COR-L47 (cell line): ENCODE data around the gene CCDC38.
A peak's percentile ranks its signal among the peaks of the same experiment; 100 is the strongest.
"Not testable (repeated sequence)": the region's sequence is repeated elsewhere in the genome, so short reads cannot be mapped to it uniquely, and the experiment has no call there.

Experiments
- DNase-seq: peaks from one replicate; lab custom pipeline; 2025; lab: John Stamatoyannopoulos, UW

Gene CCDC38

GRCh38 chr12:95882080-95882479 lies 60.3 kb downstream of the CCDC38 start:
- DNase-seq: no peak

DNA sequence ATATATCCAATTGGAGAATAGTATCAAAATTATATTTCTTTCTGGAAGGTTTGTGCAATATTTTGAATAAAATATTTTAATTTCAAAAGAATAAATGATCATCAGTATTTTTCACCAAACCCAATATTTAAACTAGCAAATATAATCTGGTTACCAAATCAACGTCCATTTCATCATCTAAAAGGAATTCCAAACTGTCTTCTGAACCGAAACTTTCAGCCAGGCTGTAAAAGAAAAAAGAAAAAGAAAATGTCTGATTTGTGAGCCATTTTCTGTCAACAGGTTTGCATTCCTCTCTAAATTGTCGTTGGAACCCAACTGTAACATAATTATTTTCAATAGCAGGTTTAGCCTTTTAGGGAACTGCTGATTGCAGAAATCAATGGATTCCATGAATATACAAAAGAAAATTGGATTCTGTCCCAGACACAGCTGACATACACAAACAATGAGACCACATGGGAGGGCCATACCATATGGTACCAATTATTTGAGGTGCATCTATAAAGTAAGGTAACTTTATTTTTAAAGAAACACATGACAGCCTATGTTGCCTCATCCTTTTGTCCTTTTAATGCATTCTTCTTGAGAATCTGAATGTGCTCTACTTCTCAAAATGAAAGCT lies 61.0 kb downstream of the CCDC38 start:
- DNase-seq: peak; percentile 88

DNA sequence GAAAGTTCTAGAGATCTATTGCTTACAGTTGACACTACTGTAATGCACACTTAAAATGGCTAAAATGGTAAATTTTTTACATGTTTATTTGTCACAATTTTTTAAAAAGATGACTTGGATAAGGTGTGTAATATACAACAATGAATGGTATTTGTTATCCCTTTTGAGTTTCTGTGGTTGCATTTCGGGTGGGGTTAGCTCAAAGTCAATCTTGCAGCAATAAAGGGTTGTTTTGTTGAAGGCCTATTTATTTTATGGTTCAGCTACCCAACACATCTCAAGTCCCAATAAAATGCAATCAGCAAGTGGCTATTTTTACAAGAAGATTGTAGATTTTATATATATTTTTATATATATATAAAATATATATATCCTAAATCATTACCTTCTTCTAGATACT lies 61.5 kb downstream of the CCDC38 start:
- DNase-seq: no peak

GRCh38 chr12:95877622-95878021 lies 64.8 kb downstream of the CCDC38 start:
- DNase-seq: no peak

DNA sequence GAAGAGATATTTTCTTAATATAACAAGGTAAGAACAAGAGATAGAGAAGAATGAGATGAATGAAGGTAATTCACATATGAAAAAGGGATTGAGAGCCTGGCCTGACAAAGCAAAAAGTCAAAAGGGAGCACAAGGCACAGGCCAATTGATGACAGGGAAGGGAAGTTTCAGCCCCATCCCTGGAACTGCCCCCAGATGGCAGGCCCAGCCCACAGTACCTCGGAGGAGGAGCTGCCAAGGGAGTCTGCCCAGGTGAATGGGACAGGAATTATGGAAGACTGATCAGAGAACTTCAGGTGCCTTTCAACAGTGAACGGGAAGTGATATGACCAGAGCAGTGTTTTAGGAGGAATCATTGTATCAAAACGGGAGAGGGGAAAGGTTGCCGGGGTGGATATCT lies 68.0 kb downstream of the CCDC38 start:
- no peak for DNase-seq

DNA sequence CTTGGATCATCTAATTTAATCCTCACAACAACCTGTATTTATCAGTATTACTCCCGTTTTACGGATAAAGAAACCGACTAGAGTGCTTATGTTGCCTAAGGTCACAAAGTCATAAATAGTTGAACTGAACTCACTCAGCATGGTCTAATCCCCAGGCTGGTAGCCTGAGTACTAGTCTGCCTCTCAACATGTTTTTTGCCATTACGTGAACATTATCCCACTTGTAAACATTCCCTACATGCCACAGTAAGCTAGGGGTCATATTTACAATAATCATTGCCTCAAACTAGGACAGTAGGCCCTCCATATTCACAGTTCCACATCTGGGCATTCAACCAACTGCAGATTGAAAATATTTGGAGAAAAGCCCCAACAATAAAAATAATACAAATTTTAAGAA lies 71.5 kb downstream of the CCDC38 start:
- DNase-seq: no peak

- no peak for DNase-seq
These were observed 79.1 kb downstream of the CCDC38 start for GRCh38 chr12:95863337-95863736.

DNA sequence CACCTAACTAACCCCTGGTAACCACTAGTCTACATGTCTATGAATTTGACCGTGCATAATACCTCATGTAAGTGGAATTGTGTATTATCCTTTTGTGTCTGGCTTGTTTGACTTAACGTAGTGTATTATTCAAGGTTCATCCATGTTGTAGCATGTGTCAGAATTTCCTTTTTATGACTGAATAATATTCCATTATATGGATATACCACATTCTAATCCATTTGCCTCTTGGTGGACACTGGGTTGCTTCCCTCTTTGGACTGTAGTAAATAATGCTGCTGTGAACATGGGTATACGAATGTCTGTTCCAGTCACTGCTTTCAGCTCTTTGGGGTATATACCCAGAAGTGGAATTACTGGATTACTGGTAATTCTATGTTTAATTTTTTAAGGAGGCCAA lies 80.4 kb downstream of the CCDC38 start:
- no peak for DNase-seq

GRCh38 chr12:95859947-95860850 lies 82.2 kb downstream of the CCDC38 start:
- DNase-seq: no peak

DNA sequence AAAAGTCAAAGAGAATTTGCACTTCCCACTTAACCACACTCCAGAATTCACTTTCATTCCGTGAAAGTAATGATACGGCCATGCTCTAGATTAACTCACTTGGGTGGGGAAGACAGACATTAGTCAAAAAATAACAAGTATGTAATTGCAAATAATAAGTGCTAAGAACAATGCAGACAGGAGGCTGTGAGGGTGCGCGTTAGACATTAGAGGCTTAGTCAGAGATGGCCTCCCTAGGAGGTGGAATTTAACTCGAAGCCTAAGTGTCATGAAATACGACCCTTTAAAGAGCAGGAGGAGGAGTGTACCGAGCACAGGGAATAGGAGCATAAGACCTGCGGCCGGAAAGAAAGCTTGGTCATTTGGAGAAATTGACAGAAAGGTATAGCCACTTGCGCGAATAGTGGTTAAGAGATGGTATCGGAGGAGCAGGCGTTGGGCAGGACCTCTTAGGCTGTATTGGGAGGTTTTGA lies 83.0 kb downstream of the CCDC38 start:
- no peak for DNase-seq

- peak; percentile 97 for DNase-seq
These were observed 83.7 kb downstream of the CCDC38 start, which contains the start of gene SNRPF for GRCh38 chr12:95858451-95859343. SNRPF (plus strand) TSS chr12:95858952; CDS start chr12:95859074, 122 bp downstream.

GRCh38 chr12:95857799-95858198 lies 84.6 kb downstream of the CCDC38 start:
- no peak for DNase-seq

- no peak for DNase-seq
These were observed 85.3 kb downstream of the CCDC38 start for GRCh38 chr12:95857156-95857555.

DNA sequence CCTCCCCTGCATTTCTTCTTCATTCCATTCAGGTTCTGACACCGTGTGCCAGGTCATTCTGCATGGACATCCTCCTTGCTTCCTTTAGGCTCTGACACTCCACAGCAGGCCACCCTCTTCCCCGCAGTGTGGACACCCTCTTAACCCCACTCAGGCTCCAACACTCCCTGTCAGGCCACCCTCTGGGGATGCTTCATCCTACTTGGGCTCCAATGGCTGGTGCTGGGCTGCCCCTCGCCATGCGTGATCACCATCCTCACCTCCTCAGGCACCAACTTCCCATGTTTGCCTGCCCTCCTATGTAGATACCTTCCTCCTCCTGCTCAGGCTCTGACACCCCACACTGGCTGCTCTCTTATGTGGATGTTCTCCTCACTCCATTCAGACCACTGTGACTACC lies 90.3 kb downstream of the CCDC38 start:
- no peak for DNase-seq

DNA sequence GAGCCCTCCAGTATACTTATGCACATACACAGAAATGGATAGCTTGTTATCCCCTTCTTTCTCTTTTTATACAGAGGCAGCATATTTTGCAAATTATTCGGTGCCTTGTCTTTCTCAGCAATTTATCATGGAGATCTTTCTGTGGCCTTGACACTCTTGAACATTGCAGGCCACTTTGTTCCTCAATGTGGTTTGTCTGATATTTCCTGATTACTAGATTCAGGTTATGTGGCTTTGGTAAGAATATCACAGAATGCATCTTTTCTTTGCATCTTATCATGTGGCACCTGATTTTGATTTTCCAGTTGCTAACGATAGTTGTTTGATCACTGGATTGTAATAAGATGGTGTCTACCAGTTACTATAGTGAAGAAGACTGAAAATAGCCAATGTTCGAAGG lies 90.8 kb downstream of the CCDC38 start:
- no peak for DNase-seq

- peak; percentile 7 for DNase-seq
These were observed 93.6 kb downstream of the CCDC38 start for GRCh38 chr12:95848575-95849388.

DNA sequence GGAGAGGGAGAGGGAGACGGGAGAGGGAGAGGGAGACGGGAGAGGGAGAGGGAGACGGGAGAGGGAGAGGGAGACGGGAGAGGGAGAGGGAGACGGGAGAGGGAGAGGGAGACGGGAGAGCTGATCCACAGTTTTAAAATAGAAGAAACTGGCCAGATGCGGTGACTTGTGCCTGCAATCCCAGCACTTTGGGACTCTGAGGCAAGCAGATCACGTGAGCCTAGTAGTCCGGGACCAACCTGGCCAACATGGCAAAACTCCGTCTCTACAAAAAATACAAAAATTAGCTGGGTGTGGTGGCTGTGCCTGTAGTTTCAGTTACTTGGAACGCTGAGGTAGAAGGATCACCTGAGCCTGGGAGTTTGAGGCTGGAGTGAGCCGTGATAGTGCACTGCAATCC lies 100.0 kb downstream of the CCDC38 start:
- DNase-seq: not testable (repeated sequence)

DNA sequence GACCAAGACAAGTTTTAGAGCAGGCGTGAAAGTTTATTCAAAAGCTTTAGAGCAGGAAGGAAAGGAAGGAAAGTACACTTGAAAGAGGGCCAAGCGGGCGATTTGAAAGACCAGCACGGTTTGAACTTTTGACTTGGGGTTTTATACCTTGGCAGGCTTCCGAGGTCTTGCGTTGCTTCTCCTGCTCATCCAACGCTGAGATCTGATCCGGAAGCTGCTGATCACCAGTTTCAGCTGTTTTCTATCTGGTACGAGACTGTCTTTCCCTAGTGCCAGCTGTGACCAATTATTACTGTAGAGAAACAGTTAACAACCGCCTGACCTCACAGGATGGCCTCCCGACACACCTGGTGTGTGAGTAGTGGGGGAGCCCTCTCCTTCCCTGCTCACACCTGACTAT lies 104.3 kb downstream of the CCDC38 start:
- peak; percentile 50 for DNase-seq

DNA sequence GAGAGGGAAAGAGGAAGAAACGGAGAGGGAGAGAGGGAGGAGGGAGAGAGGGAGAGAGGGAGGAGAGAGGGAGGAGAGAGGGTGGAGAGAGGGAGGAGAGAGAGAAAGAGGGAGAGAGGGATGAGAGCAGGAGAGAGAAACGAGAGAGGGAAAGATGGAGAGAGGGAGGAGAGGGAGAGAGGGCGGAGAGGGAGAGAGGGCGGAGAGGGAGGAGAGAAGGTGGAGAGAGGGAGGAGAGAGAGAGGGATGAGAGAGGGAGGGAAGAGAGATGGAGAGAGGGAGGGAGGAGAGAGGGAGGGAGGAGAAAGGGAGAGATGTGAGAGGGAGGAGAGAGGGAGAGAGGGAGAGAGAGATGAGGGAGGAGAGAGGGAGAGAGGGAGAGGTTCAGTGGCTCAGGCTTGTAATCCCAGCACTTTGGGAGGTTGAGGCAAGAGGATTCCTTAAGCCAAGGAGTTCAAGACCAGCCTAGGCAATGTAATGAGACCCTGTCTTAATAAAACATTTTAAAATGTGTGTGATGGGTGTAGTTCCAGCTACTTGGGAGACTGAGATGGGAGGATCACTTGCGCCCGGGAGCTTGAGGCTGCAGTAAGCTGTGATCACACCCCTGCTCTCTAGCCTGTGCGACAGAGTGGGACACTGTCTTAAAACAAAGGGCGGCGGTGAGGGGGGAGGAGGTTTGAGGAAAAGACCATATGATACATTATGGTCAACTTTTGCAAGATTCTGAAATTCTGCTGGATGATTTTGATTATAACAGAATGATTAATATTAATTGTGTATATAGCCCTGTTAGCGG lies 105.0 kb downstream of the CCDC38 start:
- no peak for DNase-seq

DNA sequence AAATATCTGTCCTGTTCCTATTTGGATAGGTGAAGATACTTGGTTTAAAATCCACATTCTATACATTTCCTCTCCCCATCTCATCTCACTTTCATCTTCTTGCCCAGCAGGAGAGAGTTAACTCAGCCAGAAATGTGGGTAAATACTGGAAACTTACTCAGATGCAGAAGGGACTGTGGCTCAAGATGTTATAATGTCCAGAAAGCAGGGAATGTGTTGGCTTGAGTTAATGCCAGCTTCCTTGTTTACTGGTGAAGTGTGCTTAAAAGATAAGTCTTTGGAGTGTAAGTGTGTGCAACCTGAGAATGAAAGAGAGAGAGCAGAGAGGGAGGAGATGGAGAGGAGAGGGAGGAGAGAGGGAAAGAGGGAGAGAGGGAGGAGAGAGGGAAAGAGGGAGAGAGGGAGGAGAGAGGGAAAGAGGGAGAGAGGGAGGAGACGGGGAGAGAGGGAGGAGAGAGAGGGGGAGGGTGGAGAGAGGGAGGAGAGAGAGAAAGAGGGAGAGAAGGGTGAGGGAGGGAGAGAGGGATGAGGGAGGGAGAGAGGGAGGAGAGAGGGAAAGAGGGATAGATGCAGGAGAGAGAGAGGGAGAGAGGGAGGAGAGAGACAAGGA lies 105.7 kb downstream of the CCDC38 start:
- DNase-seq: no peak
